ENCODE data around the gene PARP4.
A peak's percentile ranks its signal among the peaks of the same experiment; 100 is the strongest.
"Not testable (repeated sequence)": the region's sequence is repeated elsewhere in the genome, so short reads cannot be mapped to it uniquely, and the experiment has no call there.

PARP4 gene

DNA sequence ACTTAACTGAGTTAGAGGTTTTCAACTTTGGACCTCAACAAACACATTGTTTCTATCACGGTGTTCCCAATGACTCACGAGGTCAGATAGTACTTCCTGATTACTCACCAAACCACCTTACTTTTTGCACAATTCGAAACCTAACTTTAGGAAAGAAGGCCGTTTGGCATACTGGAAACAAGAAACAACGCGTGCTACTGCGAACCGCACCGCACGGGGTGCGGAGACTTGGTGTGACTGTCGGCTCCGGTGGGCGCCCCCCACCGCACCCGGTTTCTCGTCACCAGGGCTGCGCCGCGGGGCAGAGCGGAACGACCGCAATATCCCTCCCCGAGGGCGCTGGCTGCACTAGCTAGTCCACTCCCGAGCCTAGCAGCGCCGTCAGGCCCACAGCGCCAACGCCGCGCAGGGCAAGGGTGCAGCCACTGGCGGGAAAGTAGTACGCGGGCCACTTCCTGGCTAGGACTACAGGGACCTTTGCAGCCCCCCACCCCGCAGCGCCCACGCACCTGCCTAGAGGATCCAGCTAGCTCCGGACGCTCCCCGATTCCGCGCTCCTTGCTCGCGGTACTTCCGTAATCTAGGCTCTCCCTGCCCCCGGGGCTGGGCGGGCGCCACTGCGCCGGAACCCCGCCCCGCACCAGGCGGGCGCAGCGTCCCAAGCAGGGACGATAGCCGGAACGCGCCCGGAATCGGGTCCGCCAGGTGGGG, at the start of gene PARP4:
Gene PARP4, minus strand, starts transcription at position 582 of the 711 bp plus-strand sequence. CDS start 9,002 bp downstream, outside the sequence.
- peak; percentile 86 for DNase-seq

DNA sequence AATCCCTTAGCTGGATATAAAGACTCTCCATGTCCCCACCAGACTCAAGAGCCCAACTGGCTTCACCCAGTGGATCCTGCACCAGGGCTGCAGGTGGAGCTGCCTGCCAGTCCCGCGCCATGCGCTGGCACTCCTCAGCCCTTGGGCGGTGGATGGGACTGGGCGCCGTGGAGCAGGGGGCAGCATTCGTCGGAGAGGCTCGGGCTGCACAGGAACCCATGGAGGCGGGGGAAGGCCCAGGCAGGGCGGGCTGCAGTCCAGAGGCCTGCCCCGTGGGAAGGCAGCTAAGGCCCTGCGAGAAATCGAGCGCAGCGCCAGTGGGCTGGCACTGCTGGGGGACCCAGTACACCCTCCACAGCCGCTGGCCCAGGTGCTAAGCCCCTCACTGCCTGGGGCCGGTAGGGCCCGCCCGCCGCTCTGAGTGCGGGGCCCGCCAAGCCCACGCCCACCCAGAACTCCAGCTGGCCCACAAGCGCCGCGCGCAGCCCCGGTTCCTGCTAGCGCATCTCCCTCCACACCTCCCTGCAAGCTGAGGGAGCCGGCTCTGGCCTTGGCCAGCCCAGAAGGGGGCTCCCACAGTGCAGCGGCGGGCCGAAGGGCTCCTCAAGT, 48.1 kb upstream of the PARP4 start:
- not testable (repeated sequence) for DNase-seq

DNA sequence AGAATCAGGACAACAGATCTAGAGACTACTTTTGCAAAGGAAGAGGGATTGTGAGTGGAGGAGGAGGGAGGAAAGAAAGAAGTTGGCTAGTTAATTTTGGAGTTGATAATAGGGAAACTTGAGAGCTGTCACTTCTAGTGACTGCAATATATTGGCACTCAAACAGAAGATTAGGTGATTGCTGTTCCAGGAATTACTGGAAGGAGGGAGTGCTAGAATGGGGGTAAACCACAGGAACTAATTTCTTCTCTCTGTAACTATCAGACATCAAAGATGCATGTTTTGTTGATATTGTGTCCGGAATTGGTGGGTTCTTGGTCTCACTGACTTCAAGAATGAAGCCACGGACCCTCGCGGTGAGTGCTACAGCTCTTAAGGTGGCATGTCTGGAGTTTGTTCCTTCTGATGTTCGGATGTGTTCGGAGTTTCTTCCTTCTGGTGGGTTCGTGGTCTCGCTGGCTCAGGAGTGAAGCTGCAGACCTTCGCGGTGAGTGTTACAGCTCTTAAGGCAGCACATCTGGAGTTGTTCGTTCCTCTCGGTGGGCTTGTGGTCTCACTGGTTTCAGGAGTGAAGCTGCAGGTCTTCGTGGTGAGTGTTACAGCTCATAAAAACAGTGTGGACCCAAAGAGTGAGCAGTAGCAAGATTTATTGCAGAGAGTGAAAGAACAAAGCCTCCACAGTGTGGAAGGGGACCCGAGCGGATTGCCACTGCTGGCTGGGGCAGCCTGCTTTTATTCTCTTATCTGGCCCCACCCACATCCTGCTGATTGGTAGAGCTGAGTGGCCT, 47.0 kb upstream of the PARP4 start:
- not testable (repeated sequence) for DNase-seq

DNA sequence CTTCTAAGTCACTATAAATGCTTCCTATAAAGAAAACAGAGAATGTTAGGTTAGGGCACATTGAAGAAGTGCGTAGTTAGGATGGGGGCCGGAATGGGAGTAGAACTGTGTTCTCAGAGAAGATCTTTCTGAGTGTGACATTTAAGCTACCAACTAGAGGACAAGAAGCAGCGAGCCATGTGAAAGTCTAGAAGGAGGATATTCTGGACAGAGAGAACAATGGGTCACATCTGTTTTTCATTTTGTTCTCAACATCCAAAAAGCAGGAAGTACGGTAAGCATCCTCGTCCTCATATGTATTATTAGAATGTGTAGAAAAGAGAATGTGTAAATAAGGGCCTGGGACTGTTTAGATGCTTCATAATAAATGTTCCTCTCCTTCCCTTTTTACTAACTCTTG, 44.5 kb upstream of the PARP4 start:
- no peak for DNase-seq

DNA sequence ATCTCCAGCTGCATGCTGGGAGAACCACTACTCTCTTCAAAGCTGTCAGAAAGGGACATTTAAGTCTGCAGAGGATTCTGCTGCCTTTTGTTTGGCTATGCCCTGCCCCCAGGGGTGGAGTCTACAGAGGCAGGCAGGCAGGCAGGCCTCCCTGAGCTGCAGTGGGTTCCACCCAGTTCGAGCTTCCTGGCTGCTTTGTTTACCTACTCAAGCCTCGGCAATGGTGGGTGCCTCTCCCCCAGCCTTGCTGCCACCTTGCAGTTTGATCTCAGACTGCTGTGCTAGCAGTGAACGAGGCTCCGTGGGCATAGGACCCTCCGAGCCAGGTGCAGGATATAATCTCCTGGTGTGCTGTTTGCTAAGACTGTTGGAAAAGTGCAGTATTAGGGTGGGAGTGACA, 41.3 kb upstream of the PARP4 start:
- DNase-seq, result not testable (repeated sequence)

DNA sequence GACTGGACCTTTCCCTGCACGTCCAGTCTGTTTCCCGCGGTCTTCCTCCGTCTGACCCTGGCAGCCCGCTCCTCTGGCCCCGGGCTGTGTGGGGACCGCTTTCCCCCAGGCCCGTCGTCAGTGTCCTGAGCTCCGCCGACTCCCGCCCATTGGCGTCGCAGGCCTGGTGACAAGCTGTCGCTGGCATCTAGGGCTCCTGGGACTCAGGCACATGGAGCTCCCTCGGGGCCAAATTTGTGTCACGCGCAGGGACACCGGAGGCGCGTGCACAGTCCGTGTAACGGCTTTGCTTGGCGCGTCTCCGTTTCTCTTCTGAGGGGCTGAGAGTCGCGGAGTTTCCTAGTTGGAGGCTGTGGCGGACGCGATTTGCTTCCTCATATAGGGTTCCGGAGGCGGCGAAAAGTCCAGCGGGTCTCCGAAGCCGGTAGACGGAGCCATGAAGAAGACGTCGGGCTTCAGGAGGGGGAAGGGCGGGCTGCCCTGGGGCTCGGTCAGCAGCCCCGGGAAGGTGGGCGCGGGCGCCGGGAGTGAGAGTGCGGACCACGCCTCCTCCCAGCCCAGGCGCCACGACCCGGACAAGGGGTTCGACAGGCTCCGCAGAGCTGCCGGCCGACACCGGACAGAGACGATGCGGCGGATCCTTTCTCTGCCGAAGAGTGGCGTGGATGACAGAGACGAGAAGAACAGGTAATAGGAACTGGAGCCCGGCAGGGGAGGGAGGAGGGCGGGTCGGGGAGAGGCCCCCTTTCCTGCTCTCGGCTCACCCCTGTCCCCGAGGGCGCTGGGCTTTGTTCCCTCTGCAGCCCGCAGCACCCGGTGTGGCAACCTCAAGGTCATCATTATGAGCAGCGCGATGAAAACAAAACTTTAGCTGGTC, 29.1 kb upstream of the PARP4 start:
- DNase-seq, result not testable (repeated sequence)

DNA sequence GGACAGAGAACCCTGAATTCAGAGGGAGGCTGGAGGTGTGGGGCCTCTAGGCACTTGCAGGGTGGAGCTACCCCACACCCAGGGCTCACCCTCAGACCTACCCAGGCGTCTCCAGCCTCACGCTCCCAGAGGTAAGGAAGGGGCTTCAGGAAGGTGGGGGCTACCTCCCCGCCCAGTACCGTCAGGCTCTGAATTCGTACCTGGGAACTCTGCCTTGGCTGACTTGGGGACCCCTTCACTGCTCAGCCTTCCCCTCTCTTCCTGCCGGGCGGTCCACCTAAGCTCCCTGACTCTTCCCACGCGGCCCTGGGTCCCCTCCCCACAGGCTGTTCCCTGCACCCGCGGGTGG, 28.5 kb upstream of the PARP4 start:
- no peak for DNase-seq

DNA sequence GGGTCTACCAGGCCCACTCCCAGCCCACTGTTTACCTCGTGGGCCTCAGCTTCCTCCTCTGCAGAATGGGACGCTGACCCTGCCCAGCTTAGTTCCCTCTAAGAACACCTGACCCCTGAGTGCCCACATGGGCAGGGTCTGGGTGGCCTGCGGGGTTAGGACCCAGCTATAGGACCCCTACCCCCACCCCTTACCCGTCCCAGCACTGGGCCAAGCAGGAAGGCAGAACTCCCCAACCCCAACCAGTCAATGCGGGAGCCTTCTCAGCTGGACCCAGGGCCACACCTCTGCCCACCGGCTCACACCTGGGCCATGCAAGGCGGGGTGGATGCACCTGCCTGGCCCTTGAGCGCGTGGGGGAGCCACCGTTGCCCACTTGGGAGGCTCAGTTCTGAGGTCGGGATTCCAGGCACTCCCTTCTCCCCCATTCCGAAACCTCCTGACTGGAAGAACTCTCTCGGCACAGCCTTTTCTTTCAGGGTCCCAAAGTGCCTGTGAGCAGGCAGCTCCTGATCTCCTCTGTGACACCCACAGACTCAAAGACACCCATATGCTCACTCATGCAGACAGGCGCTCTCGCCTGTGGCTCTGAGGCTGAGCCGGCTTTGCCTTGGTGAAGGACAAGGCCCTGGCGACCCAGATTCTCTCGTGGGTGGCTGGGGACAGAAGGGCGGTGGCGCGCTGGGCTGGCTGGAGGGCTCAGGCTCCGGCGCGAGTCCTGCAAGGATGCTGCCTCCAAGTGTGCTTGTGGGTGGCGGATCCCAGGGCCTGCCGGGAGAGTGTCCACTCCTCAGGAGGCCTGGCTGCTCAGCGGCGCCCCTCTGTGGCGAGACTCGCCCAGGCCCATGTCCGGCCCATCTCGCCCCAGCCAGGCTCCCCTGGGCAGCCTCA, 27.9 kb upstream of the PARP4 start:
- DNase-seq, result no peak

DNA sequence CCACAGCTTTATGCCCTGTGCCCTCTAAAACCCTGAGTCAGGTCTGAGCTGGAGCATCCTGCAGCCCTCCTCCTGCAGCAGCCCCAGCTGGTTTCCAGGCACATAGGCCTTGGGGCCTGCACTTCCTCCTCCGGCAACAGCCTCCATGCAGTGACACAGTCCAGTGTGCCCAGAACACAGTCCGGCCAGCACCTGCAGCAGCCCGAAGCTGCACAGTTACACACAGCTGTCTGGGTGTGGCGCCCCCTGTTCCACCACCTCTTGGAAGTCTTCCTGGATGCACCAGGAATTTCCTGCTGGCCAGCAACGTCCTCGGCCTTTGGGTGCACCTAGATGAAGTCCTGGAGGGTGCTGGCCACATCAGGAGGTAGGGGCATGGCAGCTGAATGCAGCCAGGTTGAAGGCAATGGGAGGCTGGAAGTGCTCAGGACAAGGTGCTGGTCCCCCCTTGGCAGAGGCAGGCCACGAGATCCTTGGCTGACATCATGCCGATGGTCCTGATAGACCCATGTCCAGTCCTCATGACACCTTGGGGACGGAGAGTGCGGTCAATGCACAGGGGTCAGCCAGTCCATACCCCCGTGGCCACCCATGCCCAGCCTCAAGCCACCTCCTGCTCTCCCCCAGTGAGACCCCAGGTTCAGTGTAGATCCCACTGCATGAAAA, 27.1 kb upstream of the PARP4 start:
- no peak for DNase-seq

DNA sequence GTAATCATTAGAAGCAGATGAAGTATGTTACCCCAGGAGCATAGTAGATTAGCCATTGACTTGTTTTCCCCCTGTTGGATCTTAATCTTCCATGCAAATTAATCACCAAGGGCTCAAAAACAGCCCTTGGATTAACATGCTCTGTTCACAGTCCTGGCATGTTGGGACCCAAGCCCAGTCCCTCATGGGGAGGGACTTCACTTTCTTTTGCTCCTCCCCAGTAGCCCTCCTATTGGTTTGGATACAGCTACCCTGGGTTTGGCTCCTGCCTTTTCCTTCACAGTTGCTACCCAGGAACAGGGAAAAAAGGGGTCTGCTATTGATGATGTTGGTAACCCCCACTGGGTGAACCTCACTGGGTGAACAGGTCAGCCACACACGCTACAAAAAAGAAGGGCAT, 16.9 kb upstream of the PARP4 start:
- no peak for DNase-seq

DNA sequence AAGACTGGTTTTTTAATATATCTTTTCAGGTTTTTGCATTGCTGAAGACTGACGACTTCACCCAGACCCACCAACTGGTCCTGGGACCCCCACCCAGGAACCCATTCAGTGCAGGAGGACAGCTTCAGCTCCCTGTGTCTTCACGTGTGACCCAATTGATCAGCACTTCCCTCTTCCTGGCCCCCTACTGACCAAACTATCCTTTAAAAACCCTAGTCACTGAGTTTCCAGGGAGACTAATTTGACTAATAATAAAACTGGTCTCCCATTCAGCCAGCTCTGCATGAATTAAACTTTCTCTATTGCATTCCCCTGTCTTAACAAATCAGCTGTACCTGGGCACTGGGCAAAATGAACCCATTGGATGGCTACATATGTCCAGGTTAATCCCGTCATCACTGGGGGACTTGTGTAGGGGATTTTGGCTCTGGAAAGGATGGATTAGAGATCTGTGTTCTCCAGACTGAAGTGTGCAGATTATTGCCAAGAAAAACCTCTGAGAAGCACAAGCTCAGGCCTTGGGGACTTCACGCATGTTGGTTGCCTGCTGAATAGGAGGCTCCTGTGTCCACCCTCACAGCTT, 16.3 kb upstream of the PARP4 start:
- no peak for DNase-seq

DNA sequence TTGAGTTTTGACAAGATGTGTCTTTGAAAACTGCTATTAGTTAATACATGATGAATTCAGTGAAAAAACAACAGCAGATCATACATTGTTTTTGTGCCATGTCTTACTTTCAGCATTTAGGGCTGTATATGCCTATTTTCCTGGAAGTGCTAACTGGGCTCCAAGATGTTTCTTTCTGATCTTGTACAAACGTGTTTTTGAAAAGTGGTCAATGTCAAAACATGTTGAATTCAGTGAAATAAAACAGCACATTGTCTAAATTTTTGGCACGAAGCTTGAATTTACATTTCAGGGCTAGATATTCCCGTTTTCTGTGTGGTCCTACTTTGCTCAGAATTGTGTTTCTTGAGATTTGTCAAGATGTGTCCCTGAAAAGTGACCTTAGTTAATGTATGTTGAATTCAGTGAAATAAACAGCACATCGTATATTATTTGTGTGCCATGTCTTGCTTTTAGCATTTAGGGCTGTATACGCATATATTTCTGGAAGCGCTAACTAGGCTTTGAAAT, 14.7 kb upstream of the PARP4 start:
- DNase-seq, result no peak

DNA sequence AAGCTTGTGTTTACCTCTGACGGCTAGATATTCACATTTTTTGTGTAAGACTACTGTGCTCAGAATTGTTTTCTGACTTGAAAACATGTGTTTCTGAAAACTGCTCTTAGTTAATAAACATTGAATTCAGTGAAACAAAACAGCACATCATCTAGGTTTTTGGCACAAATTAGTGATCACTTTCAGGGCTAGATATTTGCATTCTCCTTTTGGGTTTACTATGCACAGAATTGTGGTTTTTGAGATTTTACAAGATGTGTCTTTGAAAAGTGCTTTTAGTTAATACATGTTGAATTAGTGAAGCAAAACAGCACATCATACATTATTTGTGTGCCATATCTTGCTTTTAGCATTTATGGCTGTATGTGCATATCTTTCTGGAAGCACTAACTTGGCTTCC, 8.2 kb upstream of the PARP4 start:
- DNase-seq, result no peak

DNA sequence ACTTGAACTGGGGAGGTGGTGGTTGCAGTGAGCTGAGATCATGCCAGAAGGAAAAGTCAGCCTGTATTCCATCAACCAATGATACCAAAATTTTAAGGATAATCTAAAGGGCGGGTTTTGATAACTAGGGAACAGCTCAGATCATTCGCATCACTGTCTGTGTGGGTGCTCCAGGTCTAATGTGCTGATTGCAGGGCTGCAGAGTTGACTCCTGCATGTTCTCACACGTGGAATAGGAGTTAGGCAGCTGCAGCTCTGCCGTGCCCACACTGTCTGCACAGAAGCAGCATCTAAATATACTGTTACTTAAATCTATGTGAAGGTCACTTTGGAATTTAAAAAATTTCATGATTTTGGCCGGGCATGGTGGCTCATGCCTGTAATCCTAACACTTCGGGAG, 4.3 kb upstream of the PARP4 start:
- DNase-seq, result no peak

DNA sequence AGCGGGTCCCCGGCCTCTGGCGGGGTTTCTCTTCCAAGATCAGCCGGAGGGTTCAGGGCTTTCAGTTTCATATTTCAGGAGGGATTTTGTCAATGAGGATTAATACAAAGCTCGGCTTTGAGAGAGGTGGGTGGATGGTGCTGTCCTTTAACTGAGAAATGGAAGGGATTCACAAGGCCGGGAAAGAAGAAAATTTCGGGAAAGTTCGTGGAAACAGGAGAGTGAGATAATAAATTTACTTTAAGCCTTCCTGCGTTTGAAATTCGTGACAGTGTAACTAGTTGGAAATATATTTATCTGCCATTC, 283 bp upstream of the PARP4 start:
- no peak for DNase-seq

DNA sequence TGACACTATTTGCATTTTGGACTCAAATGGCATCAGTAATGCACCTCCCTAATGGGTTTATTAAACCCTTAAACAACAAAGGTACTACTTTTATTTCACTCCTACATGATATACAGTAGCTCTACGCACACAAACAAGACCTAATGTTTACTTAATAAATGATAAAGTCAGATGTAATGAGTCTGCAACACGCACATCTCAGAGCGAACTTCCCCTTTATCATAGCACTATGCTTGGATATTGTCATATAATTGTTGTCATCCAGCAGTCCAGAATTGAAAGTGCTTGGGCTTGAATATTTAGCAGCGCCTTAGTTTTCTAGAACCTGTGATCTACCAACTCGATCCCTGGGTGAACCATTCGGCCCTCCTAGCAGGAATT, 772 bp downstream of the PARP4 start:
- DNase-seq, result peak; percentile 59

DNA sequence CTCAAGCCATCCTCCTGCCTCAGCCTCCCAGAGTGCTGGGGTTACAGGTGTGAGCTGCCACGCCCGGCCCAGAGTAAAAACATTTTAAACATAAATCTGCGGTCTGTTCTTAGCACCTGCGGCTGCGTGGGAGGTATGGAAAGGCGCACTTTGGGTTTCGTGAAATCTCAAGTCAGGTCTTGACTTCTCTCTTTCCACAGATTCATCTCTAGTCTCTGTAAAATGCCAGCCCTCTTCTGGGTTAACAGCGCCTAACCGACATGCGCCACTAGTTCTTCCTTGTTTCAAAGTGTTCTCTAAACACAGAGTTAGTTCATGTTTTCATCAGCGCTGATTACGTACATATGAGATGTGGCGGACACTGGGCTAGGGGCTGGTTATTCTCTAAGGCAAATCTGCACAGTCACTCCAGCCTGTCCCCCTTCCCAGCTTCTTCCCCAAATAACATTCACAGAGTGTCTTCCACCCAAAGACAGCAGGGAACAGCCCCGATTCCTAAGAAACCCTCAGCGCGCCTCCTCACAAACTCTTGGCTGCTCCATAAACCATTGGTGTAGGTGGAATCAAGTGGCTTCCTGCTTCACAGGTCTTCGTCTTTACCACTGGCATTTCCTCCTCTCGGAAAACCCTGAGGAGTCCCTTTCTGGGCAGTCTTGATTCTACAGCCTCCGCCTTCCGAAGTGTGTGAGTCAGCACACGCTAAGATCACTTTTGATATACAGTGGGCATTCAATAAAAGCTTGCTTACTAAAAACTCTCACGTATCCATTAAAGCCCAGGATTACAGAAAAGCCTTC, 1.4 kb downstream of the PARP4 start:
- DNase-seq, result peak; percentile 55

DNA sequence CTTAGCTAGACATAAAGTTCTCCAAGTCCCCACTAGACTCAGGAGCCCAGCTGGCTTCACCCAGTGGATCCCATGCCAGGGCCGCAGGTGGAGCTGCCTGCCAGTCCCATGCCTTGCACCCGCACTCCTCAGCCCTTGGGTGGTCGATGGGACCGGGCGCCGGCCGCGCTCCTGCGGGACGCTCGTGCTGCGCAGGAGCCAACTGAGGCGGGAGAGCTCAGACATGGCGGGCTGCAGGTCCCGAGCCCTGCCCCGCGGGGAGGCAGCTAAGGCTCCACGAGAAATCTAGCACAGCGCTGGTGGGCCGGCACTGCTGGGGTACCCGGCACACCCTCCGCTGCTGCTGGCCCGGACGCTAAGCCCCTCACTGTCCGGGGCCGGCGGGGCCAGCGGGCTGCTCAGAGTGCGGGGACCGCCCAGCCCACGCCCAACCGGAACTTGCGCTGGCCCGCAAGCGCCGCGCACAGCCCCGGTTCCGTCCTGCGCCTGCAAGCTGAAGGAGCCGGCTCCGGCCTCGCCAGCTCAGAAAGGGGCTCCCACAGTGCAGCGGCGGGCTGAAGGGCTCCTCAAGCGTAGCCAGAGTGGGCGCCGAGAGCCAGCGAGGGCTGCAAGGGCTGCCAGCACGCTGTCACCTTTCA, 5.8 kb downstream of the PARP4 start:
- DNase-seq, result no peak

DNA sequence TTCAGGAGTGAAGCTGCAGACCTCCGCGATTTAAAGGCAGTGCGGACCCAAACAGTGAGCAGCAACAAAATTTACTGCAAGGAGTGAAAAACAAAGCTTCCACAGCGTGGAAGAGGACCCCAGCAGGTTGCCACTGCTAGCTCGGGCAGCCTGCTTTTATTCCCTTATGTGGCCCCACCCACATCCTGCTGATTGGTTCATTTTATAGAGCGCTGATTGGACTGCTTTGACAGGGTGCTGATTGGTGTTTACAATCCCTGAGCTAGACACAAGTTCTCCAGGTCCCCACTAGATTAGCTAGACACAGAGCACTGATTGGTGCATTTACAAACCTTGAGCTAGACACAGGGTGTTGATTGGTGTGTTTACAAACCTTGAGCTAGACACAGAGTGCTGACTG, 6.3 kb downstream of the PARP4 start:
- not testable (repeated sequence) for DNase-seq

DNA sequence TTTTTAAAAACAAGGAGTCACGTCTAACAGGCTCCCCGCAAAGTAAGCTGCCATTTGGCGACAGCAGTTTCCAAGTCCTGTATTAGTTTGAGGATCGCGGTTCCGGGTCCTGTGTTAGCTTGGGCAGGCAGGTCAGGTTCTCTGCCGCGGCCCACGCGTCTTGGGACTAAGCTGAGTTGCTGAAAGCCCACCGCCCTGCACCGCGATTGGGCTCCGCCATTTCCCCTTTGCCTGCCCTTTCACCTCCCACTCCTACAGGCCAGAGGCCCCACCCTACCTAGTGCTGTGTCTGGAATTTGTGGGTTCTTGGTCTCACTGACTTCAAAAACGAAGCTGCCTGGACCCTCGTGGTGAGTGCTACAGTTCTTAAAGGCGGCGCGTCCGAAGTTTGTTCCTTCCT, 6.8 kb downstream of the PARP4 start:
- DNase-seq, result no peak
